ENCODE measurements around the gene HAUS1. TPM values are rescaled to one million over a fixed set of nuclear protein-coding genes. Genes with fewer than 3 reads are reported as not detected.
"Not testable (repeated sequence)": the region's sequence is repeated elsewhere in the genome, so short reads cannot be mapped to it uniquely, and the experiment has no call there.

Gene HAUS1
- total RNA-seq, 1 experiment from 2014 or later, result 87.1 TPM

- DNase-seq (ENCODE audit: low read depth), result not testable (repeated sequence)
Observed at GRCh38 chr18:46088501-46088900, 15.7 kb upstream of the HAUS1 start.

DNA sequence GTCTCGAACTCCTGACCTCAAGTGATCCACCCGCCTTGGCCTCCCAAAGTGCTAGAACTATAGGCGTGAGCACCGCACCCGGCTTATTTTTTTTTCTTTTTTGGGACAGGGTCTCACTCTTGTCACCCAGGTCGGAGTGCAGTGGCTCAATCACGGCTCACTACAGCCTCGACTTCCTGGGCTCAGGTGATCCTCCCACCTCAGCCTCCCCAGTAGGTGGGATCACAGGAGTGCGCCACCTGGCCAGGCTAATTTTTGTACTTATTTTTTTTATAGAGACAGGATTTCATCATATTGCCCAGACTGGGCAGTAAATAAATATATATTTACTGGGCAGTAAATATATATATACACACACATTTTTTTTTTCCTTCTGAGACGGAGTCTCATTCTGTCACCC is 8.7 kb upstream of the HAUS1 start:
- DNase-seq (ENCODE audit: low read depth), result no peak

GRCh38 chr18:46096651-46097300 is 7.4 kb upstream of the HAUS1 start:
- peak; percentile 7 for DNase-seq (ENCODE audit: low read depth)

DNA sequence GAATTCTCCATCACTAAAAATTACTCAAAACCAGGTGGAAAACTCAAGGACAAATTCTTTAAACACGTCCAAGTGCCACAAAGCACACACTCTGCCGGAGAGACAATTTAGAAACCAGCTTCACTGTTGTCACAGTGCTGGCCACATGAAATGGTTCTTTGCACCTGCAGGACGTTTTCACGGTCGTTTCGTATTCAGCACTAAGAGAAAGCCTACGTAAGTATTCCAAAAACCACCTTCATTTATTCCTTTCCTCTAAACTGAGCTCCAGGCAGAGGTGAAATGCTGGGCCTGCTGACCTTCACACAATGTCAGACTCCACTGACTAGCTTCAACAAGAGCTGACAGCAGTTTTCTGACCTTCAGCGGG is 6.8 kb upstream of the HAUS1 start:
- no peak for DNase-seq (ENCODE audit: low read depth)

DNA sequence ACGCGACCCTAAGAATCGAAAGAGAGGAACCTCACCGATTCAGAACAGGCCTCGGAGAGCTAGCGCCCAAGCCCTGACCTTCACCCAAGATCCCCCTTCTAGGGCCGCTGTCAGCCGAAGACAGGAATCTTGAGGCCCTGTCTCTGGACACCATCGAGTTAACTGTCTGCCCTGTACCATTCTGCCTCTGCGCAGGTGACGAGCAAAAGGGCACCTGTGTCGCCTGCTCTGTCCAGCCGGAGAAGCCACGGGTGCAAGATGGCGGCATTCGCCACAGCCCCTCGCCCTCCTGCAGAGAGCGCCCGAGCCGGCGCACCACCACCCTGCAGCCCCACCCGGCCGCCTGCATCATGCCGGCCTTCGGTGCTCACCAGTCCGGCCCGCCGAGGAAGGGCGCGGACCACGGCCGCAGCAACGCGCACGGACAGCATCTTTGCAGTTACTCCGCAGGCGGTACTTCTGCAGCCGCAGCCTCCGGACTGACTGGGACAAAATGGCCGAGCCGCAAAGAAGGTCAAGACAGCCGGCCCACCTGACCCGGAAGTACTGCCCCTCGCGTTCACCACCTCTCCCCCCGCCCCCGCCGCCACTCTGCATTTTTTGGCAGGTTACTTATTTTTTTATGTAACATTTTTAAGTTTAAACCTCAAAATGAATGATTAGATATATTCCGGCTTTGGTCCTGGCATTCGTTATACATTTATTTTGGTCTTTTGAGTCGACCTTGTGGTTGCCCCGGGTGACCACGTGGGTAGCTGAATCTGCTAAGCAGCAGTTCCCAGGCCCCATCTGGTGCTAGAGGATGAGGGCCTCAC is 6.2 kb upstream of the HAUS1 start, which contains the start of gene ATP5F1A:
Gene ATP5F1A (minus strand): TSS at position 496 of the 815 bp plus-strand sequence. CDS start 65 bp downstream, at position 431.
- DNase-seq (ENCODE audit: low read depth), result peak; percentile 78

DNA sequence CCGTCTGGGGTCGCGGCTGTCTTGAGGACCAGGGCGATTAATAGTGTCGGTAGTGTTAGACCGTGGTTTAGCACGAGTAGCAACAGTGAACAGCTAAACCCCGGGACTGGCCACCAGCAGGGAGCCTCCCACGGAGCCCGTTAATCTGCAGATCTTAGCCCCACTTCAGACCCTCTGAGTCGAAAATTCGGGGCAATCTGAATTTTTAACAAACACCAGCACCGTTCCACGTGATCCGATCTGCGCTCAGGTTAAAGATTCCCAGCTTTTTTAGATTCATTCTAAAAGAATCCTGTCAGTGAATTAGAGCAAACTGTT is 5.6 kb upstream of the HAUS1 start:
- DNase-seq (ENCODE audit: low read depth), result no peak

DNA sequence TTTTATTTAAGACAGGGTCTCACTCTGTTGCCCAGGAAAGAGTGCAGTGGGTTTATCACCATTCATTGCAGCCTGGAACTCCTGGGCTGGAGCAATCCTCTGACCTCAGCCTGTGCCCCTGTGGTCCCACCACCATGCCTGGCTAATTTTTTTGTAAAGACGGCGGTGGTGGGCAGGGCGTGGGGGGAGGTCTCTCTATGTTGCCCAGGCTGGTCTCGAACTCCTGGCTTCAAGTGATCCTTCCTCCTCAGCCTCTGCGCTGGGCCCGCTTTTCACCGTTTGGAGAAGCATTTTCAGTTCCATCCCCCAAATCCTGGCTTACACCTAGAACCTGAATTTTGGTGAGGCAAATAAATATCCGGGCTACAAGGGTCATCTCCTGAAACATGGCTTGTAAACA is 4.7 kb upstream of the HAUS1 start:
- no peak for DNase-seq (ENCODE audit: low read depth)

DNA sequence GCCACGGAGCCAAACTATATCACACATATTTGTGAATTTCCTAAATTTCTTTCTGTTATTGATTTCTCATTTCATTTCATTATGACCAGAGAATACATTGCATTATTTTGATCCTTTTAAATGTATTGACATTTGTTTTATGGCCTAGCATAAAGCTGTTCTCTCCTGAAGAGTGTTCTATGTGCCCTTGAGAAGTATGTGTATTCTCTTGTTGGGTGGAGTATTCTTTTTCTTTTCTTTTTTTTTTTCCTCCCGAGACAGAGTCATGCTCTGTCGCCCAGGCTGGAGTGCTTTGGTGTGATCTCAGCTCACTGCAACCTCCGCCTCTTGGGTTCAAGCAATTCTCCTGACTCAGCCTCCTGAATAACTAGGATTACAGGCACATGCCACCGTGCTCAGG is 5.2 kb downstream of the HAUS1 start:
- DNase-seq (ENCODE audit: low read depth), result no peak

- no peak for DNase-seq (ENCODE audit: low read depth)
Observed at GRCh38 chr18:46110406-46110805, 6.2 kb downstream of the HAUS1 start.

DNA sequence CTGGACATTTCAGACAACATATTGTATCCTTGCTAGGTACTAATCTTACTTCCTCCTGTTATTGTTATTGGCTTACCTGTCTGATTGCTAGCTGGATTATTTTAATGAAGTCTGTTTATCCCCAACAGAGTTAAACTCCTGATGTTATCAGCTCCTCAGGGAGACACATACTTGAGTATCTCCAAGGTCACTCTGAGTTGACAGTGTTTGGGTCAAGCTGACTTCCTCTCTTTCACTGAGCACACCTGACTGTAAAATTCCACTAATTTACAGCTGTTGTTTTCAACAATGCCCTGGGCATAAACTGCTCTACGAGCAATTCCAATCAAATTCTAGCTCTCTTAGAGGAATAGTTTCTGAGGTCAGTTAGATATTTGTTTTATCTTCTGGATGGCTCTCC is 9.6 kb downstream of the HAUS1 start:
- no peak for DNase-seq (ENCODE audit: low read depth)

DNA sequence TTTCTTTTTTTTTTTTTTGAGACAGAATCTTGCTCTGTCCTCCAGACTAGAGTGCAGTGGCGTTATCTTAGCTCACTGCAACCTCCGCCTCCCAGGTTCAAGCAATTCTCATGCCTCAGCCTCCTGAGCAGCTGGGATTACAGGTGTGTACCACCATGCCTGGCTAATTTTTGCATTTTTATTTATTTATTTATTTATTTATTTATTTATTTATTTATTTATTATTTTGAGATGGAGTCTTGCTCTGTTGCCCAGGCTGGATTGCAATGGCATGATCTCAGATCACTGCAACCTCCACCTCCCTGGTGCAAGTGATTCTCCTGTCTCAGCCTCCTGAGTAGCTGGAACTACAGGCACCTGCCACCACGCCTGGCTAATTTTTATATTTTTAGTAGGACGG is 22.4 kb downstream of the HAUS1 start:
- DNase-seq (ENCODE audit: low read depth), result not testable (repeated sequence)

DNA sequence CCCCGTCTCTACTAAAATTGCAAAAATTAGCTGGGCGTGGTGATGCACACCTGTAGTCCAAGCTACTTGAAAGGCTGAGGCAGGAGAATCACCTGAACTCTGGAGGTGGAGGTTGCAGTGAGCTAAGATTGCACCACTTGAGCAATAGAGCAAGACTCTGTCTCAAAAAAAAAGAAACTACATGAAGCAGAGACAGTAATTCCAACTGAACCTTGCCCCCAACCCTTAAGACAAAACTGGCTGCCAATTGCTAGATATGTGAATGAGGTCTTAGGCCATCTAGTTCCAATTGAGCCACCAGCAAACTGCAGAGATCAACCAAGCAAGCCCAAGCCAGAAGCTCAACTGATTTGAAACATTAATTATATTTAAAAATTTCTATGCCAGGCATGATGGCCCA is 25.9 kb downstream of the HAUS1 start:
- no peak for DNase-seq (ENCODE audit: low read depth)

DNA sequence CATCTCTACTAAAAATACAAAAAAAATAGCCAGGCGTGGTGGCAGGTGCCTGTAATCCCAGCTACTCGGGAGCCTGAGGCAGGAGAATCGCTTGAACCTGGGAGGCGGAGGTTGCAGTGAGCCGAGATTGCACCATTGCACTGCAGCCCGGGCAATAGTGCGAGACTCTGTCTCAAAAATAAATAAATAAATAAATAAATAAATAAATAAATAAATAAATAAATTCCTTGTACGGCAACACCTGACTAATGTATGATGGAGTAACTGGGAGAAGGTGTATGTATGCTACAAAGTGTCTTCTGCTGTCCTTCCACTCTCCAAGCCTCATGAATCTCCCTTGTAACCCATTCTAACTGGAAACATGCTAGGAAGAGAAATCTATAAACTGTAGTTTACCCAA is 26.4 kb downstream of the HAUS1 start:
- not testable (repeated sequence) for DNase-seq (ENCODE audit: low read depth)

DNA sequence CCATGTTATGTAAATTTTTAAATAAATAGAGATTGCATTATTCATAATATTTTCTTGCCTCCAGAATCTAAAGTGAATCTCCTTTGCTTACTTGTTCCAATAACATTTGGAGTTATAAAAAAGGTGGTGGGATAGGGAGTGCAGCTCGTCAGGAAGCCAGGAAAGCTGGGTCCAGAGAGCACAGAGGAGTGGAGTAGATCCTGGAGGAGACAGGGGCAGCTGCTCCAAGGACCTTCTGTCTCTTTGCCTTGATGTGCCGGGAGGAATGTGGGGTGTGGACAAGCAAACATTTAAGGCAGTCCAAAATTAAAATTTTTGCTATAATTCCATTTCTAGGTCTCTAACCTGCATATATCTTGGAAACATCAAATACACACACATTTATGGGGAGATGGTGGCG is 29.3 kb downstream of the HAUS1 start:
- DNase-seq (ENCODE audit: low read depth), result no peak

DNA sequence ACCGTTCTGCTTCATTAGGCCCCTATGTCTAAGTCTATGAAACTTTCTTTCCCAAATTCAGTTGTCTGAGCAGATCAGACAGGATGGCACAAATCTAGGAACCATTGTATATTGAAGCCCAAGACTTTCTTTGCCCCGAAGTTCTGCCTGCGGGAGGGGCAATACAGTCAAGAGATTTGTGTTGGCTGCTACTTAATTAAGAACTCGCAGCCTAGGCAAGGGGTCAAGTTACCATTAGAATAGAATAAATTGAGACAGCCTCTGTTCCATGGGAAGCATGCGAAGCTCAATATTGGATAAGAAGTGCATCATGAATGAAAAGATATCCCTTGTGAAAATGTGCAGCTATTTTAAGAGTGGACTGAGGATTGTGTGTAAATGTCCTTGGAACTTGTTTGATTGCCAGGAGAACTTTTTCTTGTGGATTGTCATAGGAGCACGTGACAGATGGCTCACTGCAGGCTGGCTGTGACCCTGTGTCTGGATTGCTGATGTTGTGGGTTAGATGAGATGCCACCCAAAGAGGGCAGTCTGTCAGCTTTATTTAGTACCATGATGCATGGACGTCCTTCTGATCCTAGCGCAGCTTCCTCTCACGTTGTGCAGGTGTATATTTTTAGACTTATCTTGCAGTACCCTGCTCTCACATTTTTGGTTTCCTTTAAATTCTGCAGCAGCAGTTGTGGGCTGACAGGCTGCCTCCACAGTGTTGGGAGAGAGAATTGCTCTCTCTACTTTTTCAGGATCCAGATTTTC is 30.9 kb downstream of the HAUS1 start:
- DNase-seq (ENCODE audit: low read depth), result peak; percentile 19

DNA sequence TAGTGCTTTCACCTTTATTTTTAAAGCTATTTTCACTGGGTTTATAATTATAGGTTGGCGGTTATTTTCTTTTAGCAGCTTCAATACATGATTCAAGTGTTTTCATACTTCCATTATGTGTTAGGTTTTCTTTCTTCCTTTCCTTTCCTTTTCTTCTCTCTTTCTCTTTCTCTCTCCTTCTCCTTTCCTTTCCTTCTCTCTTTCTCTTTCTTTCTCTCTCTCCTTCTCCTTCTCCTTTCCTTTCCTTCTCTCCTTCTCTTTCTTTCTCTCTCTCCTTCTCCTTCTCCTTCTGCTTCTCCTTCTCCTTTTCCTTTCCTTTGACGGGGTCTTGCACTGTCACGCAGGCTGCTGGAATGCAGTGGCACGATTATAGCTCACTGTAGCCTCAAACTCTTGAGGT is 36.0 kb downstream of the HAUS1 start:
- DNase-seq (ENCODE audit: low read depth), result no peak

GRCh38 chr18:46141199-46141598 is 37.0 kb downstream of the HAUS1 start:
- DNase-seq (ENCODE audit: low read depth), result no peak

DNA sequence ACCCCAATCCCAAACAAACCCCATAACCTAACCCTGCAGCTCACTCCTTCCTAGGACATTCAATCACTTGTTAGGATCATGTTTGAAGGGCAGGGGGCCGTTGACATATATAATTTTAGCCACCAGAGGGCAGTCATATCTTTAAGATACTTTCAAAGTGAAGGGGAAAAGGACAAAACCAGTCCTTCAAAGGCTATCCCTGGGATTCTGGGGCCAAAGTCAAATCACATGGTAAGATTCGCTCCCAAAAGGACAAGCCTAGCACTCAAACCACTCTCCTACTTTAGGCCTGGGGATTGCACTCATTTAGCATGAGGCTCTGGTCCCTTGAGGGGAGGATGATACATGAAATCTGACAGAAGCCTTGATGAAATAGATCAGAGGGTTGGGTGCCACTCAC is 44.6 kb downstream of the HAUS1 start:
- DNase-seq (ENCODE audit: low read depth), result peak; percentile 68

DNA sequence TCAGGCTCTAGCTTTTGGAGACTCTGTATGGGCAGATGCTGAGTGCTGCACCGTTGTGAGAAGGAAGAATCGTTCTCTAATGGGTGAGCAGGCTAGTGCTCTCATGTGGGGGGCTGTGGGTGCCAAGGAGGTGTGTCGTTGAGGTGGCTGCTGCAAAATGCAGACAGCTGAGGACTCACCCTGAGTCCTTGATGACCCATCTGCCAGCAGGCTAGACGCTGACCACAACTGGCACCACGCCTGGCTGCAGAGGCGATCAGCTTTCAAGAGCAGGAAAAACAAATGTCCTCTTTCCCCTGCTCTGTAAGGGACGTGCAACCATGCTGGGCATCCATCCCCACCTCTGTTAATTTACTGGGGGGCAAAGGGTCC is 48.2 kb downstream of the HAUS1 start:
- DNase-seq (ENCODE audit: low read depth), result peak; percentile 91

DNA sequence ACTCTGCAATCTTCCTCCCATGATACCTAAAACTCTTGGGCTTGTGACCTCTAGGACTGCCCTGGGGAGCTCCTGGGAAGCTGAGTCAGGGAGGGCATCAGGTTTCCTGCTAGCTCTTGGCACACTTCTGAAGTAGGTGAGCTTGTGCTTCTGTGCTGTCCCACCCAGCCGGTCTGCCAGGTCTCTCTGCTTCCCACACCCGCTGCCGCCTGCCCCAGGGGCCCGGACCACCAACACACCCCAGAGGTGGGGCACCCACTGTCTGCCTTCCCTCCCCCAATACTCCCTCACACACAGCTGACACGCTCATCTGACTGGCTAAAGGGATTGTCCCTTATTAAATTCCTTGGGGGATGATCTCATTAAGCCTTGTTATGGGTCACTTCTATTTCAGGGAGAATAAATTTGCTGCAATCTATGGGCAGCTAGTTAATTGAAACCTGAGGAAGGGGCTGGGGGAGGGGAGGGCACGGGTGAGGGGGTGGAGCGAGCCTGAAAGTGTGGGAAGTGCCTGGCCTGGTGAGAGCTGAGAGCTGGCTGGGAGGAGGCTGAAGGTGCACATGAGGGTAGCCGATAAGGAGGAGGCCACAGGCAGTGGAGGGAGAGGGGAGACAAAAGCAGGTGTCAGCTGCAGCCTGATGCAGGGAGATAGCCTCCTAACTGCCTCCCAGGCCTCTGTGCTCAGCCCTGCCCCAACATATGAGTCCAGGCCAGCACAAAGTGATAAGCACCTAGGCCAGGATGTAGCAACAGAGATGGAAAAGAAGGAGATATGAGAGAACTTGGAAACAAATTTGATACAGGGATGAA is 48.8 kb downstream of the HAUS1 start:
- DNase-seq (ENCODE audit: low read depth), result no peak

DNA sequence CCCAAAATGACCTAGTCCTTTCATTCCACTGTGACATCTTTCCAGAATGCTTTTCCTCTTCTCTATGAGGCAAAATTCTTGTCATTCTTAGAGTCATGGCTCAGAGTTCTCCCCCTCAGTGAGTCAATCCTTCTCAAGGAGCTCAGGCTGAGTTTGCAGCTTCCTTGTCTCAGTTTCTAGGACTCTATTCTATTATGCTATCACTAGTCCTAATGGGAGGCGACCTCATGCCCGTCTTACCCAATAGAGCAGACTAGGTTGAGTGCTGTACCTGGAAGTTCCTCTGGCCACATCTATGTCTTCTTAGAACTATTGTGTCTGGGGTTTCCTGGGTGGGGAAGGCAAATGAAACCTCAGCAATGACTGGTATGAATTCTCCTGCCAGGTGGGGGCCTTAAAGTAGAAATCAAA is 51.5 kb downstream of the HAUS1 start:
- DNase-seq (ENCODE audit: low read depth), result peak; percentile 75
